ENCODE data around the gene LPIN1. TPM values are rescaled to one million over a fixed set of nuclear protein-coding genes. Genes with fewer than 3 reads are reported as not detected.

Gene LPIN1
- polyA plus RNA-seq, 1 experiment = 20.8 TPM

DNA sequence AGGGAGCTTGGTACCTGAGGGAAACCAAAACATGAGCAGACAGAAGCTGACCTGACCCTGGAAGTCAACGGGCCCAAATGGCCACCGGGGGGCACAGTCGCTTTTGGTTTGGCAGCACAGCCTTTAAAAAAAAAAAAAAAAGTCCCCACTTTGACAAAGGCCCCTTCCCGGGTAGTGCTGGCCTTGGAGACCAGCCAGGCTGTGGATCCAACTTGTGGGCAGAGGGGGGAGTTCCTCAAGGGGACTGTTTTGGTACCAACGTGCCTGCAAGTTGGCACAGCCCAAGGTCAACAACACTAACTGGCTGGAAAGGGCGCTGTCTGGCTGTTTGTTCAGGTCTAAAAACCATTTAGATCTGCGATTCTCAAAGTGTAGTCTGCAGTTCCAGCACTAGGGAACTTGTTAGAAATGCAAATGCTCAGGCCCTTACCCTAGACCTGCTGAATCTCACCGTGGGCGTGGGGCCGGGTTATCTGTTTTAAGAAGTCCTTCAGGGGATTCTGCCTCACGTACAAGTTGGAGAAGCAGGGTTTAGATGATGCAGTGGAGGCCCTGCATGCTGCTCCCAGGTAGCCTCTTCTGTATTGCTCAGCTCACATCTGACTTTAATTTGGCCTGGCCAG, 83.0 kb downstream of the LPIN1 start:
- POLR2A ChIA-PET = no interaction called here
- H3K4me3 ChIP-seq (ENCODE audit: low read depth, low read length) = no peak overlapping the region
- H3K36me3 ChIP-seq (ENCODE audit: control insufficient read depth, insufficient read depth, low read length) = peaks cover 5% of the 10 kb centered on the region; the same call in 1 of the 2 replicates
- TF ChIP-seq, protein P1, sequence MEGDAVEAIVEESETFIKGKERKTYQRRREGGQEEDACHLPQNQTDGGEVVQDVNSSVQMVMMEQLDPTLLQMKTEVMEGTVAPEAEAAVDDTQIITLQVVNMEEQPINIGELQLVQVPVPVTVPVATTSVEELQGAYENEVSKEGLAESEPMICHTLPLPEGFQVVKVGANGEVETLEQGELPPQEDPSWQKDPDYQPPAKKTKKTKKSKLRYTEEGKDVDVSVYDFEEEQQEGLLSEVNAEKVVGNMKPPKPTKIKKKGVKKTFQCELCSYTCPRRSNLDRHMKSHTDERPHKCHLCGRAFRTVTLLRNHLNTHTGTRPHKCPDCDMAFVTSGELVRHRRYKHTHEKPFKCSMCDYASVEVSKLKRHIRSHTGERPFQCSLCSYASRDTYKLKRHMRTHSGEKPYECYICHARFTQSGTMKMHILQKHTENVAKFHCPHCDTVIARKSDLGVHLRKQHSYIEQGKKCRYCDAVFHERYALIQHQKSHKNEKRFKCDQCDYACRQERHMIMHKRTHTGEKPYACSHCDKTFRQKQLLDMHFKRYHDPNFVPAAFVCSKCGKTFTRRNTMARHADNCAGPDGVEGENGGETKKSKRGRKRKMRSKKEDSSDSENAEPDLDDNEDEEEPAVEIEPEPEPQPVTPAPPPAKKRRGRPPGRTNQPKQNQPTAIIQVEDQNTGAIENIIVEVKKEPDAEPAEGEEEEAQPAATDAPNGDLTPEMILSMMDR (IDR thresholded peaks at IDR 0.05; ENCODE audit: insufficient read depth, low read depth, low read length) = peak; percentile 51
- CTCF ChIA-PET = interaction anchor here (0.6 to 4.2 kb wide), 10 partner anchors 339 to 1178 kb away, joined by 3 to 30 read pairs (median 4); partner anchors contain the start of gene TRIB2
- H3K27me3 ChIP-seq (ENCODE audit: control insufficient read depth, insufficient read depth, low read length) = no peaks in the 10 kb centered on the region
- DNase-seq (ENCODE audit: low read depth) = no peak

DNA sequence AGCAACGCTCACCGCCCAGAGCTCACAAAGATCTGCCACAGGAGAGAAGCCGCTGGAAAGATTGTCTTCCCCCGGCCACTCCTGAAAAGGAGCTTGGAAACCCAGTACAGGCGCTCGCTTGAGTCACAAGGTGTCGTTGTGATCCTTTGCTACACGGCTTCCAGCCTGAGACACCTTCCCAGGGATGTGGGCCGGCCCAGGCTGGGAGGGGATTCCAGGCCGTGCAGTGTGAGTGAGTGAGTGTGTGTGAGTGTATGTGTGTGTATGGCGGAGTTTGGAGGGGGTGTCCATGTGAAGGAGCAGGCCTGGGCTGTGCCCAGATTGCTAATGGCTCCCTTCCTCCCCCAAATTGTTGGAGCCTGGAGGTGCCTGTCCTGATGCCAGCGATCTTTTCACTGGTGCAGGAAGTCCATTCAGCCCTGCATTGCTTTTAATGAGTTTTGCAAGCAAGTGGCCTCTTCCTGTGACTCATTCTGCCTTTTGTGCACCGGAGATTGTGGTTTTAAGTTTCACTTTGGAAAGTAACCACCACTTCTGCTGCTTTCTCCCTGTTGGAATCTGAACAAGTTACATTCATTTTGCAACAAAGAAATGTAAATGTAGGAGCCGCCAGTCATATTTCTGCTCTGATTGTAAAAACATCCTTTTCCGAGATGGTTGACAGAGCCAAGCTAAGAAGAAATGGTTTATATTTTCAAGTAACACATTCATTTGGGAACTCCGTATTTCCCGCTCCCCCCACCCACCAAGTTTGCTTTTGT, 83.7 kb downstream of the LPIN1 start:
- TF ChIP-seq, protein P1 (IDR thresholded peaks at IDR 0.05; ENCODE audit: insufficient read depth, low read depth, low read length) = peak; percentile 50
- ChIA-PET CTCF (interaction anchor here (0.7 to 4.2 kb wide), 12 partner anchors 11 to 1177 kb away, joined by 3 to 30 read pairs (median 4); partner anchors contain the start of gene TRIB2), POLR2A (no interaction called here)

DNA sequence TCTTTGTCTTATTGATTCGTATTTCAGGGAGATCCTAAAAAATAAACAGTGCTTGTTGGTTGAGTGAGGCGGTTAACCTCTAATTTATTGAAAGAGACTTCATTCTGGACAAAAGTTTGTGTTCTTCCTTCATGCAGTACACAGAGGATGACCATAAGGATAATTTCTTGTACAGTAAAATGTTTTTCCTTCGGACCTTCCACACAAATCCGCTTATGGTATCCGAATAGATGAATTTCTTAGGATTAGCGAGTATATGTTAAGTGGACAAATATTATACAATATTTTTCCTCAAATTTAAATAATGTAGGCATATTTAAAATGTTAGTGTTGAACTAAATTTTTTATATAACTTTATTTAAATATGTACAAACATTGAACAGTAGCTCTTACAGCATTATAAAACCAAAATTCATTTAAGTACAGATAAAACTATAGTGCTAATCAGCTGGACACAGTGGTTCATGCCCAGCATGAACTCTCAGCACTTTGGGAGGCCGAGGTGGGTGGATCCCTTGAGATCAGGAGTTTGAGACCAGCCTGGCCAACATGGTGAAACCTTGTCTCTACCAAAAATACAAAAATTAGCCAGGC, 84.4 kb downstream of the LPIN1 start:
- no peak for DNase-seq (ENCODE audit: low read depth)
- ChIA-PET CTCF (interaction anchor here (0.8 to 4.2 kb wide), 7 partner anchors 11 to 1176 kb away, joined by 3 to 30 read pairs (median 4); partner anchors contain the start of gene TRIB2), POLR2A (no interaction called here)
- Histone ChIP-seq H3K27me3 (ENCODE audit: control insufficient read depth, insufficient read depth, low read length) (no peaks in the 10 kb centered on the region), H3K36me3 (ENCODE audit: control insufficient read depth, insufficient read depth, low read length) (no peaks in the 10 kb centered on the region; the same call in 1 of the 2 replicates), H3K4me3 (ENCODE audit: low read depth, low read length) (no peak overlapping the region; the same call in 1 of the 2 replicates)
- TF ChIP-seq, protein P1 (IDR thresholded peaks at IDR 0.05; ENCODE audit: insufficient read depth, low read depth, low read length) = no peak

More for the DNA sequence above, 83.7 kb downstream of the LPIN1 start:
- DNase-seq (ENCODE audit: low read depth) = peak; percentile 86
- no peaks in the 10 kb centered on the region for H3K27me3 ChIP-seq (ENCODE audit: control insufficient read depth, insufficient read depth, low read length)
- H3K36me3 ChIP-seq (ENCODE audit: control insufficient read depth, insufficient read depth, low read length) = peaks cover under 1% of the 10 kb centered on the region; the same call in 1 of the 2 replicates
- H3K4me3 ChIP-seq (ENCODE audit: low read depth, low read length) = no peak overlapping the region; the same call in 1 of the 2 replicates

DNA sequence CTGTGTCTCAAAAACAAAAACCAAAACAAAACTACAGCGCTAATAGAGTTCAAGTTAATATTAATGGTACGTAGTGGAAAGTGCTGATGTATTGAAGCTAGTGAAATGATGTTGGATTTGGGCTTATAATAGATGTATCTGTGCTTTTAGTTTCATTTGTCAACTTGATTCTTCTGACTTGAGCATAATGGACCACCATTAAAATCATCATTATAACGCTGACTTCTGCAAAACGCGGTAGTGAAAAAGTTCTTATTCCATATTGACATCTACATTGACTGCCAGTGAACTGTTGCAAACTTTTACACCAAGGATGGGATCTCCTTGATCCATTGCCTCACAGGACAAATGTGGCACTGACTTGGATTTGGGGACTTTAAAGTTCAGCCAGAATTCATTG, 85.0 kb downstream of the LPIN1 start:
- H3K27me3 ChIP-seq (ENCODE audit: control insufficient read depth, insufficient read depth, low read length) = no peaks in the 10 kb centered on the region
- ChIA-PET POLR2A (no interaction called here), CTCF (interaction anchor here (0.8 to 4.2 kb wide), 4 partner anchors 621 to 1176 kb away, joined by 3 to 30 read pairs (median 8); no protein-coding TSS in a partner anchor)
- no peaks in the 10 kb centered on the region; the same call in 1 of the 2 replicates for H3K36me3 ChIP-seq (ENCODE audit: control insufficient read depth, insufficient read depth, low read length)
- no peak overlapping the region for H3K4me3 ChIP-seq (ENCODE audit: low read depth, low read length)
- DNase-seq (ENCODE audit: low read depth) = no peak
- TF ChIP-seq, protein P1 (IDR thresholded peaks at IDR 0.05; ENCODE audit: insufficient read depth, low read depth, low read length) = no peak

DNA sequence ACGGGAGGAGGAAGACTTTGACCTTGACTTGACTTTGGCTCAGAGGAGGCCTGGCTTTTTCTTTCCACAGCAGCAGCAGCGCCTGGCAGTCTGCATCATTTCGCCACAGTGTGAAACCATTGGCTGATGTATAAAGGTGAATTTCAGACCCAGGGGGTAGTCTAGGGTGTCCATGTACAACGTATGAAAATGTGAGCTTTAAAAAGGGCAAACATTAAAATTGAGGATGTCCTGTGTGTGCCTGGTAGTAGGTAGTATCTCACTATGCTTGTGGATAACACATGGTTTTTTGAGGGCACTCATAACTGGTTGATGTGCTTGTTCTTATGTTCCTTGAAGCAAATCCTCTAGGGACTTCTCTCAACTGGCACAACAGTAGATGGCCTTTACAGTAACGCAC, 86.1 kb downstream of the LPIN1 start:
- CTCF ChIA-PET = interaction anchor here (0.8 to 0.9 kb wide), 3 partner anchors 143 to 1098 kb away, joined by 3 read pairs; no protein-coding TSS in a partner anchor
- TF ChIP-seq, protein P1 (IDR thresholded peaks at IDR 0.05; ENCODE audit: insufficient read depth, low read depth, low read length) = no peak
- no peak for DNase-seq (ENCODE audit: low read depth)
- POLR2A ChIA-PET = no interaction called here
- Histone ChIP-seq H3K27me3 (ENCODE audit: control insufficient read depth, insufficient read depth, low read length) (no peaks in the 10 kb centered on the region), H3K4me3 (ENCODE audit: low read depth, low read length) (no peak overlapping the region), H3K36me3 (ENCODE audit: control insufficient read depth, insufficient read depth, low read length) (no peaks in the 10 kb centered on the region)

All from BJ (cell line).